Esophagus squamous epithelium (tissue), 5 donors: Measurements from ENCODE around the gene CWC15. TPM values are rescaled to one million over a fixed set of nuclear protein-coding genes. Genes with fewer than 3 reads are reported as not detected.
A peak's percentile ranks its signal among the peaks of the same experiment; 100 is the strongest.

Experiments used
- DNase-seq: peaks from one replicate; lab custom pipeline; 2025; lab: John Stamatoyannopoulos, UW
- H3K27ac ChIP-seq, 4 donors: fragments of 200-600 bp; sonication (generic); one replicate each; pipeline ENCODE4 v1.5.1; 2016 to 2019; ENCODE audit warnings: mild to moderate bottlenecking in 1 of 4
- H3K27me3 ChIP-seq, 4 donors: fragments of 200-600 bp; sonication (generic); 1 replicate in 3 of 4; 2 replicates in 1 of 4; pipeline versions ENCODE4 v1.5.1 to v1.6.0; 2017 to 2021; ENCODE audit warnings: antibody characterized with exemption in 1 of 4
- H3K36me3 ChIP-seq, 3 donors: fragments of 200-600 bp; sonication (generic); one replicate each; pipeline ENCODE4 v1.5.1; 2016 to 2019
- H3K4me1 ChIP-seq, 3 donors: fragments of 200-600 bp; sonication (generic); one replicate each; pipeline ENCODE4 v1.5.1; 2017 to 2019
- H3K4me3 ChIP-seq, 4 donors: fragments of 200-600 bp; sonication (generic); 1 replicate in 3 of 4; 2 replicates in 1 of 4; pipeline ENCODE4 v1.5.1; 2016 to 2019; ENCODE audit warnings: mild to moderate bottlenecking in 2 of 4, moderate library complexity in 1 of 4
- H3K9me3 ChIP-seq, 3 donors: fragments of 200-600 bp; sonication (generic); one replicate each; pipeline ENCODE4 v1.5.1; 2016 to 2019
- CTCF ChIP-seq, 6 experiments: fragments of 450-650 bp in 4 of 6; fragments of 200-600 bp in 2 of 6; sonication (generic) in 2 of 6; IDR thresholded peaks; one replicate each; pipeline ENCODE4 v1.5.1; 2016 to 2019; ENCODE audit warnings: antibody characterized with exemption in 6 of 6, mild to moderate bottlenecking in 4 of 6, moderate library complexity in 4 of 6
- POLR2A ChIP-seq, 4 donors: fragments of 450-650 bp; IDR thresholded peaks; one replicate each; pipeline ENCODE4 v1.6.1; 2017; ENCODE audit warnings: antibody characterized with exemption in 4 of 4, mild to moderate bottlenecking in 4 of 4, moderate library complexity in 3 of 4
- whole genome bisulfite sequencing, 2 donors: methylation state at CpG; one replicate each; pipeline ENCODE4 v1.1.5; 2018; 5-methylcytosine and 5-hydroxymethylcytosine counted together
- intact Hi-C: fragments of 100-400 bp; cut with DNase I; formaldehyde crosslinking; loops from one replicate; pipeline ENCODE4 v1.15.0; 2022
- total RNA-seq, 4 donors: library from RNA; depleted of rRNA; stranded (reverse); fragments of >200 nt; gene quantifications; one replicate each; pipeline ENCODE4 v1.1.0, GENCODE V29; 2016
- donor health status: DM: yes; HTN: yes; CAD: no.

CWC15 gene
- total RNA-seq, 4 donors from 2014 or later = 29.3 to 52.6 (median 37.6) TPM

GRCh38 chr11:95003716-95004115 is 30.4 kb upstream of the CWC15 start:
- no peaks in the 10 kb centered on the region for H3K9me3 ChIP-seq
- no peak for TF ChIP-seq POLR2A (IDR thresholded peaks at IDR 0.05)
- TF ChIP-seq CTCF (IDR thresholded peaks at IDR 0.05) = no peak
- no peak overlapping the region for H3K27ac ChIP-seq
- H3K36me3 ChIP-seq = no peaks in the 10 kb centered on the region
- H3K4me1 ChIP-seq = no peaks in the 10 kb centered on the region
- DNase-seq = no peak
- intact Hi-C loops = no loop called here
- no peaks in the 10 kb centered on the region for H3K27me3 ChIP-seq
- H3K4me3 ChIP-seq = no peak overlapping the region

GRCh38 chr11:94998285-94998684 is 24.9 kb upstream of the CWC15 start:
- Histone ChIP-seq H3K9me3 (no peaks in the 10 kb centered on the region), H3K27ac (no peak overlapping the region), H3K36me3 (no peaks in the 10 kb centered on the region), H3K4me1 (no peaks in the 10 kb centered on the region), H3K4me3 (no peak overlapping the region), H3K27me3 (no peaks in the 10 kb centered on the region)
- intact Hi-C loops = no loop called here
- 93 to 94% methylated on average over 3 to 9 of the region's 13 CpGs for whole genome bisulfite sequencing, 2 donors
- no peak for DNase-seq
- TF ChIP-seq POLR2A (IDR thresholded peaks at IDR 0.05) = no peak

GRCh38 chr11:94997437-94997836 is 24.1 kb upstream of the CWC15 start:
- H3K9me3 ChIP-seq = no peaks in the 10 kb centered on the region
- TF ChIP-seq CTCF (IDR thresholded peaks at IDR 0.05) (peak in 1 of 6 experiments; percentile 7), POLR2A (IDR thresholded peaks at IDR 0.05) (no peak)
- H3K4me1 ChIP-seq = no peaks in the 10 kb centered on the region
- DNase-seq = no peak
- 86 to 88% methylated on average over 6 of the region's 6 CpGs for WGBS, 2 donors
- no peaks in the 10 kb centered on the region for H3K27me3 ChIP-seq
- H3K4me3 ChIP-seq = no peak overlapping the region
- H3K27ac ChIP-seq = no peak overlapping the region
- no peaks in the 10 kb centered on the region for H3K36me3 ChIP-seq
- intact Hi-C loops = no loop called here

GRCh38 chr11:94993400-94993943 is 20.1 kb upstream of the CWC15 start:
- intact Hi-C loops = no loop called here
- Histone ChIP-seq H3K4me3 (no peak overlapping the region), H3K27me3 (no peaks in the 10 kb centered on the region), H3K9me3 (no peaks in the 10 kb centered on the region), H3K36me3 (no peaks in the 10 kb centered on the region), H3K27ac (no peak overlapping the region), H3K4me1 (no peaks in the 10 kb centered on the region)
- no peak for DNase-seq
- TF ChIP-seq POLR2A (IDR thresholded peaks at IDR 0.05) (no peak), CTCF (IDR thresholded peaks at IDR 0.05) (no peak)
- 98 to 100% methylated on average over 2 of the region's 2 CpGs for WGBS, 2 donors

GRCh38 chr11:94988748-94989147 is 15.4 kb upstream of the CWC15 start:
- intact Hi-C loops = no loop called here
- 63 to 86% methylated on average over 1 of the region's 1 CpG for WGBS, 2 donors
- Histone ChIP-seq H3K36me3 (no peaks in the 10 kb centered on the region), H3K9me3 (no peaks in the 10 kb centered on the region), H3K27ac (no peak overlapping the region), H3K4me1 (no peaks in the 10 kb centered on the region), H3K27me3 (no peaks in the 10 kb centered on the region), H3K4me3 (no peak overlapping the region)
- TF ChIP-seq POLR2A (IDR thresholded peaks at IDR 0.05) (no peak), CTCF (IDR thresholded peaks at IDR 0.05) (no peak)
- no peak for DNase-seq

- Histone ChIP-seq H3K36me3 (no peaks in the 10 kb centered on the region), H3K4me1 (no peaks in the 10 kb centered on the region), H3K4me3 (no peak overlapping the region), H3K27me3 (no peaks in the 10 kb centered on the region), H3K27ac (no peak overlapping the region), H3K9me3 (no peaks in the 10 kb centered on the region)
- no peak for TF ChIP-seq CTCF (IDR thresholded peaks at IDR 0.05)
- no peak for TF ChIP-seq POLR2A (IDR thresholded peaks at IDR 0.05)
- 60 to 71% methylated on average over 4 of the region's 4 CpGs for whole genome bisulfite sequencing, 2 donors
- intact Hi-C loops = no loop called here
- DNase-seq = no peak
These were observed 14.0 kb upstream of the CWC15 start for GRCh38 chr11:94987378-94987777.
